Measurements from ENCODE around the gene XYLT1. TPM values are rescaled to one million over a fixed set of nuclear protein-coding genes. Genes with fewer than 3 reads are reported as not detected.

Gene XYLT1
- total and polyA plus RNA-seq, 2 of the 4 experiments (the other 2 are of a cell fraction), result 9.0 to 12.7 TPM

DNA sequence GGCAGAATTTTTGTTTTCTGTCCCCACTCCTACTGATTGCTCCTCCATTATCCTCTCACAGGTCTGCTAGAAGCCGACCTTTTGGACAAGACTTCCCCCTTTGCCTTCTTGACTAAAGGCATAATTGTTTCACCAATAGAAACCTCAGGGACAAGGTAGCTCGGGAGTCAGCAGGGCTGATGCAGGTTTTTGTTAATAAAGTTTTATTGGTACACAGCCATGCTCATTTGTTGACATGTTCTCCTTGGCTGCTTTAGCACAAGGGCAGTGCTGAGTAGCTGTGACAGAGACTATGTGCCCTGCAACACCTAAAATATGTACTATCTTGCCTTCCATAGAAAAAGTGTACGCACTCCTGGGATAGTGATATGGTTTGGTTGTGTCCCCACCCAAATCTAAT lies 271.6 kb downstream of the XYLT1 start:
- Histone ChIP-seq H4K5ac (ENCODE audit: low read depth, low read length) (no peak overlapping the region), H2BK20ac (ENCODE audit: low read depth, low read length) (no peak overlapping the region), H3K4me2 (ENCODE audit: low read depth, low read length) (no peak overlapping the region), H3K36me3 (ENCODE audit: control insufficient read depth, insufficient read depth, low read length) (peaks cover 10% of the 10 kb centered on the region), H3K79me1 (ENCODE audit: low read depth in 1 of 2, low read length in 2 of 2) (no peaks in the 10 kb centered on the region; a peak in 1 of 4 replicates), H2AFZ (replicated peaks; ENCODE audit: low read length, poor library complexity) (no peak overlapping the region), H3K4me3 (ENCODE audit: insufficient read depth, low read depth, low read length) (no peak overlapping the region), H4K91ac (ENCODE audit: insufficient read depth, low read depth, low read length) (no peak overlapping the region), H3K27ac (ENCODE audit: insufficient read depth, low read length) (no peak overlapping the region), H3K9me3 (ENCODE audit: control insufficient read depth, insufficient read depth, low read length) (no peaks in the 10 kb centered on the region), H3K9me1 (ENCODE audit: insufficient read depth, low read length) (peaks cover 3% of the 10 kb centered on the region; the same call in 1 of the 2 replicates), H2BK15ac (ENCODE audit: low read depth, low read length) (no peak overlapping the region), H3K4ac (ENCODE audit: low read depth, low read length) (no peak overlapping the region), H3K14ac (replicated peaks; ENCODE audit: low read depth, low read length) (no peak overlapping the region), H3K18ac (ENCODE audit: low read depth, low read length) (no peak overlapping the region), H2AK5ac (ENCODE audit: low read depth, low read length) (no peak overlapping the region), H2AK9ac (replicated peaks; ENCODE audit: low read depth, low read length, poor library complexity) (no peak overlapping the region), H3K23ac (ENCODE audit: low read depth, low read length) (no peak overlapping the region), H2BK5ac (ENCODE audit: low read depth, low read length, poor library complexity, severe bottlenecking) (no peak overlapping the region), H3K4me1 (ENCODE audit: control insufficient read depth, insufficient read depth, low read length) (no peaks in the 10 kb centered on the region), H4K20me1 (ENCODE audit: insufficient read depth, low read length) (no peaks in the 10 kb centered on the region), H3K9ac (ENCODE audit: low read depth, low read length) (no peak overlapping the region), H3K56ac (ENCODE audit: extremely low read depth, insufficient read depth, low read length) (no peak overlapping the region), H4K8ac (ENCODE audit: low read depth in 2 of 2, low read length in 2 of 2) (no peak overlapping the region), H3K27me3 (ENCODE audit: control insufficient read depth, insufficient read depth, low read length) (no peaks in the 10 kb centered on the region), H2BK120ac (ENCODE audit: low read depth, low read length) (no peak overlapping the region)
- intact Hi-C loops (cut with micrococcal nuclease) (no loop called here), dilution Hi-C loops (cut with HindIII; ENCODE audit: low sequenced_read_pairs, unreplicated experiment) (no loop called here), in situ Hi-C loops (cut with MboI; ENCODE audit: low sequenced_read_pairs) (no loop called here)
- WGBS, 2 experiments (ENCODE audit: extremely low coverage in 2 of 2, insufficient read length in 1 of 2), result no CpG with 5 or more reads among the region's 3 CpGs
- POLR2A ChIA-PET (ENCODE audit: unreplicated experiment), result no interaction called here
- TF ChIP-seq BHLHE40 (IDR thresholded peaks at IDR 0.05; ENCODE audit: low read depth, low read length), result no peak
- TF ChIP-seq, protein P1, sequence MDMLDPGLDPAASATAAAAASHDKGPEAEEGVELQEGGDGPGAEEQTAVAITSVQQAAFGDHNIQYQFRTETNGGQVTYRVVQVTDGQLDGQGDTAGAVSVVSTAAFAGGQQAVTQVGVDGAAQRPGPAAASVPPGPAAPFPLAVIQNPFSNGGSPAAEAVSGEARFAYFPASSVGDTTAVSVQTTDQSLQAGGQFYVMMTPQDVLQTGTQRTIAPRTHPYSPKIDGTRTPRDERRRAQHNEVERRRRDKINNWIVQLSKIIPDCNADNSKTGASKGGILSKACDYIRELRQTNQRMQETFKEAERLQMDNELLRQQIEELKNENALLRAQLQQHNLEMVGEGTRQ (IDR thresholded peaks at IDR 0.05; ENCODE audit: low read depth, low read length), result no peak
- no peak for TF ChIP-seq POLR2A (IDR thresholded peaks at IDR 0.05; ENCODE audit: low read depth, low read length)
- TF ChIP-seq SMC3 (IDR thresholded peaks at IDR 0.05; ENCODE audit: low read depth, low read length), result no peak
- no peak for TF ChIP-seq MXI1 (IDR thresholded peaks at IDR 0.05; ENCODE audit: borderline replicate concordance, low read depth, low read length)
- DNase-seq, result no peak
- CTCF ChIA-PET, result no interaction called here
- no TSS peak for BruUV-seq (replicated peaks)
- ATAC-seq (ENCODE audit: low read depth), result no peak
